Suprapubic skin (tissue), 4 donors: ENCODE measurements around the gene PPFIA4.

ENCODE experiments used
- POLR2A ChIP-seq, 2 donors: fragments of 450-650 bp; IDR thresholded peaks; one replicate each; pipeline ENCODE4 v1.6.1; 2017; ENCODE audit warnings: antibody characterized with exemption in 2 of 2, mild to moderate bottlenecking in 2 of 2, moderate library complexity in 2 of 2
- POLR2AphosphoS5 ChIP-seq, 3 donors: sonication (generic); formaldehyde crosslinking; IDR thresholded peaks; one replicate each; pipeline ENCODE4 v1.6.1; 2017; ENCODE audit warnings: antibody characterized with exemption in 3 of 3
- TF ChIP-seq, protein P1 (sequence below), 2 donors: fragments of 200-600 bp in 1 of 2; fragments of 450-650 bp in 1 of 2; sonication (generic) in 1 of 2; IDR thresholded peaks; one replicate each; pipeline ENCODE4 v1.5.1; 2016 to 2019; ENCODE audit warnings: antibody characterized with exemption in 2 of 2, mild to moderate bottlenecking in 1 of 2, moderate library complexity in 1 of 2

DNA sequence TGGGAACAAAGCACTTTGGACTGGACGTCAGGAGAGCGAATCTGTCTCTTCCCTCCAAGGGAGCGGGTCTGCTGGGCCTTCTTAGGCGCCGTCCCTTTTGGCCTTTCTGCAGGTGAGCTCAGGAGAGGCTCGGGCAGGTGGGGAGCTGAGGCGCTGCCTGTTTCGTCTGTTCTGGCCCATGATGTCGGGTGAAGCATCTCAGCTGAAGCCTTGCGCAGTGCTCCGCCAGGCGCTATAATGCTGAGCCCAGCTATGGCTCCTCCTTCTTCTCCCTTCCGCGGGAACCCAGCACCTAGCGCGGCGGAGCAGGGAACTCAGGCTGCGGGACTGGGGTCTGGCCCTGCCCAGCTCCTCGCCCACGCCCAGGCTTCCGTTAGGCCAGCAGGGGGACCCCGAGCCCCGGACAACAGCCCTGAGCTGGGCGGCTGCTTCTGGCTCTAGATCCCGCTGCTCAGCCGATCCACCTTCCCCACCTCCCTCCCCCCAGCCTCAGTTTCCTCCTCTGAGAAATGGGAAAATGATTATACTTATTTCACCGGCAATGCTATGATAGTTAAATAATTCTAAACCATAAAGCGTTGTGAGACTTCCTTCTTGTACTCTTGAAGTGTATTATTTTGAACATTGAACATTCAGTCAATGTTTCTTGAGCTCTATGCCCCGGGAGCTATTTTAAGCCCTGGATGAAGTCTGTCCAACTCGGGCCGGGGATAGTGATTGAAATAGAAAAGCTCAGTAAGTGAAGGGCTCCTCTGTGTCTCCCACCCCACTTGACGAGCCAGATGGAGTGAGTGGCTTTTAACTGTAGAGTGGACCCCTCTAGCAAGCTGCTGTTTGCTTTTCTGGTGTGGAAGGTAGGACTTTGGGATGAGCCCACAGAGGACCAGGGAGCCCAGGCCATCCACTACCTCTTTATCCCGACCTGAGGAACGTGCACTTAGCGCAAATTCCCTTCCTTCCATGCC is 91.6 kb downstream of the PPFIA4 start:
- no peak for TF ChIP-seq POLR2A (IDR thresholded peaks at IDR 0.05)
- TF ChIP-seq, protein P1, sequence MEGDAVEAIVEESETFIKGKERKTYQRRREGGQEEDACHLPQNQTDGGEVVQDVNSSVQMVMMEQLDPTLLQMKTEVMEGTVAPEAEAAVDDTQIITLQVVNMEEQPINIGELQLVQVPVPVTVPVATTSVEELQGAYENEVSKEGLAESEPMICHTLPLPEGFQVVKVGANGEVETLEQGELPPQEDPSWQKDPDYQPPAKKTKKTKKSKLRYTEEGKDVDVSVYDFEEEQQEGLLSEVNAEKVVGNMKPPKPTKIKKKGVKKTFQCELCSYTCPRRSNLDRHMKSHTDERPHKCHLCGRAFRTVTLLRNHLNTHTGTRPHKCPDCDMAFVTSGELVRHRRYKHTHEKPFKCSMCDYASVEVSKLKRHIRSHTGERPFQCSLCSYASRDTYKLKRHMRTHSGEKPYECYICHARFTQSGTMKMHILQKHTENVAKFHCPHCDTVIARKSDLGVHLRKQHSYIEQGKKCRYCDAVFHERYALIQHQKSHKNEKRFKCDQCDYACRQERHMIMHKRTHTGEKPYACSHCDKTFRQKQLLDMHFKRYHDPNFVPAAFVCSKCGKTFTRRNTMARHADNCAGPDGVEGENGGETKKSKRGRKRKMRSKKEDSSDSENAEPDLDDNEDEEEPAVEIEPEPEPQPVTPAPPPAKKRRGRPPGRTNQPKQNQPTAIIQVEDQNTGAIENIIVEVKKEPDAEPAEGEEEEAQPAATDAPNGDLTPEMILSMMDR (IDR thresholded peaks at IDR 0.05): peak; percentile 51 to 74
- no peak for TF ChIP-seq POLR2AphosphoS5 (IDR thresholded peaks at IDR 0.05)
